Transverse colon (tissue), 4 donors: ENCODE results near the gene KCNK18. TPM values are rescaled to one million over a fixed set of nuclear protein-coding genes. Genes with fewer than 3 reads are reported as not detected.

Experiments used
- DNase-seq: peaks from one replicate; pipeline ENCODE4 v3.0.0-alpha.2; 2019
- H3K27ac ChIP-seq, 4 donors: fragments of 200-600 bp; sonication (generic); 2 replicates each; pipeline ENCODE4 v1.5.1; 2016 to 2018; ENCODE audit warnings: inconsistent platforms in 4 of 4
- H3K27me3 ChIP-seq: fragments of 200-600 bp; sonication (generic); 2 replicates; pipeline ENCODE4 v1.5.1; 2017; ENCODE audit warnings: inconsistent platforms
- H3K36me3 ChIP-seq, 4 donors: fragments of 200-600 bp; sonication (generic); 2 replicates each; pipeline ENCODE4 v1.5.1; 2017 to 2019; ENCODE audit warnings: inconsistent platforms in 4 of 4
- H3K4me1 ChIP-seq, 4 donors: fragments of 200-600 bp; sonication (generic); 2 replicates each; pipeline ENCODE4 v1.5.1; 2017 to 2020; ENCODE audit warnings: inconsistent platforms in 4 of 4
- H3K4me3 ChIP-seq, 4 donors: fragments of 200-600 bp; sonication (generic); 1 replicate in 1 of 4; 2 replicates in 3 of 4; pipeline versions ENCODE4 v1.5.1 to v1.6.1; 2017 to 2019; ENCODE audit warnings: inconsistent platforms in 4 of 4
- H3K9me3 ChIP-seq, 2 donors: fragments of 200-600 bp; sonication (generic); 2 replicates each; pipeline ENCODE4 v1.5.1; 2017 to 2019; ENCODE audit warnings: inconsistent platforms in 2 of 2
- EP300 ChIP-seq: sonication (generic); formaldehyde crosslinking; IDR thresholded peaks from one replicate; pipeline ENCODE4 v1.6.1; 2017; ENCODE audit warnings: antibody characterized with exemption, low read depth
- POLR2A ChIP-seq: fragments of 450-650 bp; IDR thresholded peaks from one replicate; pipeline ENCODE4 v1.6.1; 2016; ENCODE audit warnings: antibody characterized with exemption, mild to moderate bottlenecking, moderate library complexity
- POLR2AphosphoS5 ChIP-seq, 3 donors: sonication (generic); formaldehyde crosslinking; IDR thresholded peaks; one replicate each; pipeline ENCODE4 v1.6.1; 2016; ENCODE audit warnings: antibody characterized with exemption in 3 of 3
- WGBS, 2 donors: methylation state at CpG; one replicate each; pipeline ENCODE4 v1.1.5; 2018; ENCODE audit warnings: low coverage in 1 of 2; 5-methylcytosine and 5-hydroxymethylcytosine counted together
- in situ Hi-C, 4 donors: fragments of 200-750 bp; cut with MboI; loops; one replicate each; pipeline versions ENCODE4 v1.15.0 to v1.15.1; 2017; ENCODE audit warnings: low sequenced_read_pairs in 3 of 4, low pct_ligation_motif_present in 1 of 4, low pct_unique_long_range_greater_than_20kb in 1 of 4
- intact Hi-C: fragments of 100-400 bp; cut with DNase I; formaldehyde crosslinking; loops from one replicate; pipeline ENCODE4 v1.15.1; 2023; ENCODE audit warnings: low total_unique reads
- total RNA-seq, 4 donors: library from RNA; depleted of rRNA; stranded (reverse); fragments of >200 nt; gene quantifications; one replicate each; pipeline ENCODE4 v1.1.0, GENCODE V29; 2016
- TF ChIP-seq, protein P1 (sequence below), 5 experiments: fragments of 200-600 bp in 3 of 5; fragments of 450-650 bp in 2 of 5; sonication (generic) in 3 of 5; IDR thresholded peaks; 1 replicate in 2 of 5; 2 replicates in 3 of 5; pipeline ENCODE4 v1.5.1; 2016 to 2017; ENCODE audit warnings: antibody characterized with exemption in 5 of 5, inconsistent platforms in 3 of 5, mild to moderate bottlenecking in 2 of 5, moderate library complexity in 1 of 5

KCNK18 gene
- total RNA-seq, 4 donors from 2014 or later: not detected

DNA sequence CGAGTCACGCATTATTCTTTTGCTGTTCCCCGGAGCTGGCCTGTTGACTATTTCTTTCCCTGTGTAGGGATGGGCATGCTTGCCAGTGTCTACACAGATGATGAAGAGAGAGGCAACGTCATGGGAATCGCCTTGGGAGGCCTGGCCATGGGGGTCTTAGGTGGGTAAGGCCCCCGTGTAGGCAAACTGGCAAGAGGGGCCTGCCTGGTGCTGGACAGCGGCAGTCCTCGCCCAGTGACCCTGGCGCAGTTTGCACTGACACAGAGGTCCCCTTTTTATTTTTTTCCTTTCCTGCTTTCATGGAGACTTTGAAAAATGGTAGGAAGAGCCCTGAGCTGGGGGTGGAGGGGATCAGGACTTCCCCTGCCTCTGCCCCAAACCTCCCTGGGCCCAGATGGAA, 57.0 kb downstream of the KCNK18 start:
- DNase-seq: no peak
- intact Hi-C loops: no loop called here

DNA sequence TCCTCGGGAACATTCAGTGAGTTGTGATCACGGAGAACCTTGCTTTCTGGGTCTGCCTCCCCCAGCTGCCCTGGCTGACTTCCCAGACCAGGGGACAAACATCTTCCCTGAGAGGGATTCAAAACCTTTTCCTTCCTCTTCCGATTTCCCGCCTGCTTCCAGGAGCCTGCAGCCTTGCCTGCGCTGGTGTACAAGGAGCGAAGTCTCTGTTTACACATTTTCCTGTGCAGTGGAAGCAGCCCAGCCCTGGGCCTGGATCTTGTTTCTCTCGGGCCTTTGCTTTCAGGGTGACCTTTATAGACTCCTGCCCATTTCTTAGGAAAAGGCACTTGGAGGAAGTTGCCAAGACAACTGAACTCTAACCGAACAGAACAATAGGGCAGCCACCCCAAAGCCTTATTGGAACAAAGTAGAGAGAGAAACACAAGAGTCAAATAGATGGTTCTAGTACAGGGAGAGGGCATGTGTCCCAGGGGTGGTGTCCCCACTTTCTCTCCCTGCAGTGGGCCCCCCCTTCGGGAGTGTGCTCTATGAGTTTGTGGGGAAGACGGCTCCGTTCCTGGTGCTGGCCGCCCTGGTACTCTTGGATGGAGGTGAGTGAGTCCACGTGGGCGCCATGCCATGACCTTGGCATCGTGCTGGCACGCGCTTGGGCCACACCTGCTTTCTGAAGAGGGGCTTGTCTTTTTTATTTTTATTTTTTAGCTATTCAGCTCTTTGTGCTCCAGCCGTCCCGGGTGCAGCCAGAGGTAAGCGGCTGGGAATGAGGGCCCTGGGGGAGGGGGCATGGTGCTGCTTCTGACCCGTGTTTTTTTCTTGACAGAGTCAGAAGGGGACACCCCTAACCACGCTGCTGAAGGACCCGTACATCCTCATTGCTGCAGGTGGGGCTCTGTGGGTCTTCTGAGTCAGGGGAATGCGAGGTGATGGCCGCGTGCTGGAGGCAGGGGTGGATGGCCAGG, 57.8 kb downstream of the KCNK18 start:
- WGBS, 2 donors: 80 to 81% methylated on average over 4 to 26 of the region's 26 CpGs
- H3K4me1 ChIP-seq: no peaks in the 10 kb centered on the region
- no peaks in the 10 kb centered on the region for H3K36me3 ChIP-seq
- no peak overlapping the region for H3K4me3 ChIP-seq
- in situ Hi-C loops: no loop called here
- H3K27ac ChIP-seq: no peak overlapping the region
- DNase-seq: no peak
- TF ChIP-seq, protein P1, sequence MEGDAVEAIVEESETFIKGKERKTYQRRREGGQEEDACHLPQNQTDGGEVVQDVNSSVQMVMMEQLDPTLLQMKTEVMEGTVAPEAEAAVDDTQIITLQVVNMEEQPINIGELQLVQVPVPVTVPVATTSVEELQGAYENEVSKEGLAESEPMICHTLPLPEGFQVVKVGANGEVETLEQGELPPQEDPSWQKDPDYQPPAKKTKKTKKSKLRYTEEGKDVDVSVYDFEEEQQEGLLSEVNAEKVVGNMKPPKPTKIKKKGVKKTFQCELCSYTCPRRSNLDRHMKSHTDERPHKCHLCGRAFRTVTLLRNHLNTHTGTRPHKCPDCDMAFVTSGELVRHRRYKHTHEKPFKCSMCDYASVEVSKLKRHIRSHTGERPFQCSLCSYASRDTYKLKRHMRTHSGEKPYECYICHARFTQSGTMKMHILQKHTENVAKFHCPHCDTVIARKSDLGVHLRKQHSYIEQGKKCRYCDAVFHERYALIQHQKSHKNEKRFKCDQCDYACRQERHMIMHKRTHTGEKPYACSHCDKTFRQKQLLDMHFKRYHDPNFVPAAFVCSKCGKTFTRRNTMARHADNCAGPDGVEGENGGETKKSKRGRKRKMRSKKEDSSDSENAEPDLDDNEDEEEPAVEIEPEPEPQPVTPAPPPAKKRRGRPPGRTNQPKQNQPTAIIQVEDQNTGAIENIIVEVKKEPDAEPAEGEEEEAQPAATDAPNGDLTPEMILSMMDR (IDR thresholded peaks at IDR 0.05): no peak
- TF ChIP-seq POLR2AphosphoS5 (IDR thresholded peaks at IDR 0.05): no peak
- TF ChIP-seq EP300: no peak
- TF ChIP-seq POLR2A: no peak
- H3K27me3 ChIP-seq: peaks cover 23% of the 10 kb centered on the region
- intact Hi-C loops: no loop called here
- H3K9me3 ChIP-seq: no peaks in the 10 kb centered on the region

More for the DNA sequence above, 57.0 kb downstream of the KCNK18 start:
- no peak for TF ChIP-seq POLR2AphosphoS5 (IDR thresholded peaks at IDR 0.05)
- TF ChIP-seq, protein P1 (IDR thresholded peaks at IDR 0.05): no peak
- H3K4me1 ChIP-seq: no peaks in the 10 kb centered on the region
- no peak overlapping the region for H3K27ac ChIP-seq
- no peak overlapping the region for H3K4me3 ChIP-seq
- H3K36me3 ChIP-seq: no peaks in the 10 kb centered on the region
- no peaks in the 10 kb centered on the region for H3K9me3 ChIP-seq
- peaks cover 20% of the 10 kb centered on the region for H3K27me3 ChIP-seq
- in situ Hi-C loops: no loop called here
- WGBS, 2 donors: 73% methylated on average over 9 of the region's 9 CpGs; no CpG with 5 or more reads in 1 of the 2 donors

DNA sequence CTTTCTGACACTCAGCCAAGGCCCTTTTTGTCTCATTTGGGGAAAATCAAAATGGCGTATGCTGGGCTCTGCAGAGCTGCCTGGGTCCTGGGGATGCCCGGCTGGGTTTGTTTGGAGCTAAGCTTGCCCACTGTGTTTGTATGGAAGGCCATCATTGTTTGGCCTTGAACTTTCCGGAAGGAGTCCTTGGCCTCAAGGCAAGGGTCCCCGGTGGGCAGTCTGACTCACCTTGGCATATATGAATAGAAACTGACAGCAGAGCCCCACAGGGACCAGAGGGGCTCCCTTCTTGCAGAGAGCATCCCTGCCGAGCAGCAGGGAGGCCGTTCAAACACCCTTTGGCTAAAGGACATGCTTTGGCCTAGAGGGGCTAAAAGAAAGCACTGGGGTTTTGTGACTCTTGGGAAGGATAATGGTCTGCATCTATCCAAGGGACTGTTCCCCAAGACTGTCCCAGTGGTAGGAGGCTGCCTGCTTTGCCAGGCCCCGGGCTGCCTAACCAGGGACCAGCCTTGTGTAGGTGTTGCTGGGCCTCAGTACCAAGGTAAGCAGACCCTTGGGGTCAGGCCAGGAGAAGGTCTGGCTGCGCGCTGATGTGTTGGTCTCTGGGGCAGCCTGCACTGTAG, 58.7 kb downstream of the KCNK18 start:
- H3K4me3 ChIP-seq: no peak overlapping the region
- no peak for DNase-seq
- peaks cover 15% of the 10 kb centered on the region for H3K27me3 ChIP-seq
- WGBS, 2 donors: 93% methylated on average over 7 of the region's 9 CpGs; no CpG with 5 or more reads in 1 of the 2 donors
- intact Hi-C loops (no loop called here), in situ Hi-C loops (no loop called here)
- TF ChIP-seq EP300 (no peak), POLR2AphosphoS5 (IDR thresholded peaks at IDR 0.05) (no peak), POLR2A (no peak)
- TF ChIP-seq, protein P1 (IDR thresholded peaks at IDR 0.05): no peak
- H3K36me3 ChIP-seq: no peaks in the 10 kb centered on the region
- H3K27ac ChIP-seq: no peak overlapping the region
- no peaks in the 10 kb centered on the region for H3K9me3 ChIP-seq
- no peaks in the 10 kb centered on the region for H3K4me1 ChIP-seq

DNA sequence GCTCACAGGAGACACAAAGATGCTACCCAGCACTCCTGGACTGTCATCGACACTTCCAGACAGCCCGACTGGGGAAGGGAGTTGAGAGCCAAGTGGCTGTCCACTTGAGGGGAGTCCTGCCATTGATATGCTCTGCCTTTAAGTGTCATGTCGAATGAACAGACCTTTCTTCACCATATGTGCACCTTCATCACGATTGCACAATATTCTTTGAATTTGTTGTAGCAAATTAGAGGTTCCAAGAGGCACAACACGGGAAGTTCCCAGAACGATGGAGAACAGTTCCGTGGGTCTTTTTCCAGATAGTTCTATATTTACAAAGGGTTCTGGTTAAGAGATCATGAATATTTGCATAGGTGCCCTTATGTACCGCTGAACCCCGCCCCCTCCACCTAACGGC, 59.6 kb downstream of the KCNK18 start:
- Histone ChIP-seq H3K27me3 (peaks cover 18% of the 10 kb centered on the region), H3K36me3 (no peaks in the 10 kb centered on the region), H3K27ac (no peak overlapping the region), H3K4me3 (no peak overlapping the region), H3K4me1 (no peaks in the 10 kb centered on the region), H3K9me3 (no peaks in the 10 kb centered on the region)
- in situ Hi-C loops: no loop called here
- WGBS, 2 donors: 84 to 90% methylated on average over 6 to 10 of the region's 10 CpGs
- TF ChIP-seq EP300 (no peak), POLR2AphosphoS5 (IDR thresholded peaks at IDR 0.05) (no peak), POLR2A (no peak)
- TF ChIP-seq, protein P1 (IDR thresholded peaks at IDR 0.05): no peak
- intact Hi-C loops: no loop called here
- DNase-seq: no peak
